Ovary (tissue), 3 donors: ENCODE results near the gene ARMC12.

ENCODE experiments used
- CTCF ChIP-seq, 3 donors: fragments of 450-650 bp in 2 of 3; fragments of 200-600 bp in 1 of 3; IDR thresholded peaks; one replicate each; pipeline versions ENCODE4 v1.5.1 to v1.8.0; 2016 to 2022; ENCODE audit warnings: antibody characterized with exemption in 3 of 3, mild to moderate bottlenecking in 1 of 3
- EP300 ChIP-seq: sonication (generic); formaldehyde crosslinking; IDR thresholded peaks from one replicate; pipeline ENCODE4 v1.6.1; 2017; ENCODE audit warnings: antibody characterized with exemption
- POLR2A ChIP-seq: fragments of 450-650 bp; IDR thresholded peaks from one replicate; pipeline ENCODE4 v1.6.1; 2017; ENCODE audit warnings: antibody characterized with exemption, mild to moderate bottlenecking, moderate library complexity
- donor health status: DM: no; HTN: no; CAD: no.

- TF ChIP-seq CTCF (IDR thresholded peaks at IDR 0.05) (no peak), EP300 (no peak), POLR2A (no peak)
These were observed 41.6 kb downstream of the ARMC12 start for GRCh38 chr6:35778437-35778836.
